HEK293T (cell line): ENCODE results near the gene DNLZ.

Experiments
- CTCF ChIA-PET: fragments of 350-600 bp; formaldehyde crosslinking; extraction: SDS; loops from one replicate; lab custom pipeline; 2021; ENCODE audit warnings: antibody characterized with exemption, inconsistent platforms; lab: Yijun Ruan, JAX
- POLR2A ChIA-PET: fragments of 350-600 bp; formaldehyde crosslinking; extraction: SDS; loops from one replicate; lab custom pipeline; 2020; ENCODE audit warnings: antibody characterized with exemption, inconsistent platforms; lab: Yijun Ruan, JAX
- DNase-seq: peaks from one replicate; pipeline ENCODE4 v3.0.0; 2012; ENCODE audit warnings: mixed read lengths; ENCODE audit errors: extremely low spot score
- ARNT ChIP-seq: fragments of 450-650 bp; IDR thresholded peaks from 2 replicates; pipeline ENCODE4 v1.6.1; 2017; ENCODE audit warnings: mild to moderate bottlenecking
- BHLHE40 ChIP-seq: fragments of 450-650 bp; IDR thresholded peaks from 2 replicates; pipeline ENCODE4 v1.6.1; 2016; ENCODE audit warnings: mild to moderate bottlenecking, moderate library complexity, borderline replicate concordance
- CTBP1 ChIP-seq: fragments of 450-650 bp; IDR thresholded peaks from 2 replicates; pipeline ENCODE4 v1.6.1; 2016; ENCODE audit warnings: borderline replicate concordance
- ELF4 ChIP-seq: fragments of 450-650 bp; IDR thresholded peaks from 2 replicates; pipeline ENCODE4 v1.6.1; 2017; ENCODE audit warnings: antibody characterized with exemption
- FOXA1 ChIP-seq: fragments of 450-650 bp; IDR thresholded peaks from 2 replicates; pipeline ENCODE4 v1.6.1; 2016; ENCODE audit warnings: mild to moderate bottlenecking
- FOXK2 ChIP-seq: fragments of 450-650 bp; IDR thresholded peaks from 2 replicates; pipeline ENCODE4 v1.6.1; 2016; ENCODE audit warnings: mild to moderate bottlenecking
- FOXM1 ChIP-seq: fragments of 450-650 bp; IDR thresholded peaks from 2 replicates; pipeline ENCODE4 v1.6.1; 2017; ENCODE audit warnings: mild to moderate bottlenecking, borderline replicate concordance
- HDGF ChIP-seq: fragments of 450-650 bp; IDR thresholded peaks from 2 replicates; pipeline ENCODE4 v1.6.1; 2017; ENCODE audit warnings: antibody characterized with exemption, borderline replicate concordance
- L3MBTL2 ChIP-seq: fragments of 450-650 bp; conservative IDR thresholded peaks from 2 replicates; pipeline ENCODE4 v1.6.1; 2016; ENCODE audit warnings: mild to moderate bottlenecking
- LEF1 ChIP-seq: fragments of 450-650 bp; IDR thresholded peaks from 2 replicates; pipeline ENCODE4 v1.6.1; 2017; ENCODE audit warnings: mild to moderate bottlenecking, borderline replicate concordance
- NFRKB ChIP-seq: fragments of 450-650 bp; IDR thresholded peaks from 2 replicates; pipeline ENCODE4 v1.6.1; 2016; ENCODE audit warnings: mild to moderate bottlenecking, moderate library complexity
- SP1 ChIP-seq: fragments of 450-650 bp; IDR thresholded peaks from 2 replicates; pipeline ENCODE4 v1.6.1; 2017
- SUZ12 ChIP-seq: fragments of 450-650 bp; IDR thresholded peaks from 2 replicates; pipeline ENCODE4 v1.6.1; 2016; ENCODE audit warnings: mild to moderate bottlenecking
- TARDBP ChIP-seq: fragments of 450-650 bp; IDR thresholded peaks from 2 replicates; pipeline ENCODE4 v1.6.1; 2016
- ZNF384 ChIP-seq: fragments of 450-650 bp; IDR thresholded peaks from 2 replicates; pipeline ENCODE4 v1.6.1; 2016
- TF ChIP-seq, protein P1 (sequence below): fragments of 450-650 bp; IDR thresholded peaks from 2 replicates; pipeline ENCODE4 v1.6.1; 2016

DNLZ gene

DNA sequence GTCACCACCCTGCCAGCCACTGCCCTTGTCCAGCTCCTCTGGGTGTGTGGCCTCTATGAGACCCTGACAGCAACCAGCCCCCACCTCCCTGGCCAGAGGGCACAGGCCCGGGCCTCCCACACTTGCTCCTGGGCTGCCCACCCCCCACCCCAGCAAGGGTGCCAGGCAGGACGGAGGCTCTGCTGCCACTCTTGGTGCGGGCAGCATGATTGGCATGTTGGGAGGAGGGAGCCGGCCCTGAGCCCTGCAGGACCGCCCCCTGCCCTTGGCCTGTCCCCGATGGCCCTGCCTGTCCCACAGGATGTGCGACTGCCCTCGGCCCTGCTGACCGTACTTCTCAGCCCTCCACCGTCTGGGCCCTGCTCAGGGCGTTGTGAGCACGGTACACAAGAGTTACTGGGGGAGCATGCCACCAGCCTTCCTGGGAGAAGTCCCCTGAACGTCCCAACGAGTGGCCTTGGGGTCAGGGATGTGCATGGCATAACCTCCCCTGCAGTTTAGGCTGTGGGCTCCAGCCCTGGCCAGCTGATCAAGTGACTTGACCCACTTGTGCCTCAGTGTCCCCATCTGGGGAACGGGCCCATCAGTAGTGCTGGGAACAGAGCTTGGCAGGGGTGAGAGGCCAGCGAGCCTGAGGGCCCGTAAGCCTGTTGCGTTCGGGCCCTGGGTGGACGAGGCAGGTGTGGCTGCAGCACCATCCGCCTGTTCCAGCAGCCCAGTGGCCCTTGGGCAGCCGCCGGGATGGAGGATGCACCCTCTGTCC lies 20.2 kb downstream of the DNLZ start:
- ChIA-PET CTCF (no interaction called here), POLR2A (no interaction called here)
- no peak for DNase-seq
- TF ChIP-seq, protein P1, sequence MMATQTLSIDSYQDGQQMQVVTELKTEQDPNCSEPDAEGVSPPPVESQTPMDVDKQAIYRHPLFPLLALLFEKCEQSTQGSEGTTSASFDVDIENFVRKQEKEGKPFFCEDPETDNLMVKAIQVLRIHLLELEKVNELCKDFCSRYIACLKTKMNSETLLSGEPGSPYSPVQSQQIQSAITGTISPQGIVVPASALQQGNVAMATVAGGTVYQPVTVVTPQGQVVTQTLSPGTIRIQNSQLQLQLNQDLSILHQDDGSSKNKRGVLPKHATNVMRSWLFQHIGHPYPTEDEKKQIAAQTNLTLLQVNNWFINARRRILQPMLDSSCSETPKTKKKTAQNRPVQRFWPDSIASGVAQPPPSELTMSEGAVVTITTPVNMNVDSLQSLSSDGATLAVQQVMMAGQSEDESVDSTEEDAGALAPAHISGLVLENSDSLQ, result no peak
- no peak for TF ChIP-seq ZNF384
- TF ChIP-seq SUZ12, result no peak
- TF ChIP-seq LEF1, result no peak

DNA sequence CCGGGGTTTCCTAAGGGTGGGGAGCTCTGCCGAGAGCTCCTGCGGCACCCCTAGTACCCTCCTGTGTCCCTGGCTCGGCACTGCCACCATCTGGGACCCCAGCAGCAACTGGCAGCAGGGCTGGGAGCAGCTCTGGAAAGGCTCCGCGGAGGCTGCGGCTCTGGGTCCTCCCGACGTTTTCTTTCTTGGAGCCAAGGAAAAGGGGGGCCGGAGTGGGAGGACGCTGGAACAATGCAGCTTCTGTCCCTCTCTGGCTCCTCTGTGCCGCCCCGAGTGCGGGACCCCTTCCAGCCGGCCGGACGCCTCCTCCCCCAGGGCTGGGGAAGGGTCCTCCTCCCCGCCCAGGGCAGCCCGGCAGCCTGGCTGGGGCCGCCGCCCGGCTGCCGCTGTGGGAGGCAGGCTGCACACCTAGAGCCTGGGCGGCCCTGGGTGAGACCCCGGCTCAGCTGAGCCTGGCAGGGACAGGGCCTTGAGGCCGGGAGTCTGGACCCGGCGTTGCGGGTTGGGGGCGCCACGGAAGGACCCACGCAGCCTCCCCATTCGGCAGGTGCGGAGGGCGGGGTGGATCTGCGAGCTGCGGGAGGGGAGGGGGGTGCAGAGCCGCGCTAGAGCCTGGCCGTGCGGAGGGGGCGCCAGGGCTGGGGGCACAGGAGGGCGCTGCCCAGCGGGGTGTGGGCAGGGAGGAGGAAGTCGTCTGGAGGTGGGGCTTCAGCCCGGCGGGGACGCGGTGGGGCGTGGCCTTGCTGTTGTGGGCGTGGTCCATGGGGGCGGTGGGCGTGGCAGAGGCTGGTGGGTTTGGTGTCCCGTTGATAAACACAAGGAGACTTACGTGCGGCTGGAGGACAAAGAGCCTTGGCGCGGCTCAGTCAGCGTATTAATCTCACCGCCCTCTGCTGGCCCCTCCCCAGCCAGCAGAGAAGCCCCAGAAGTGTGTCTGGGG lies 21.1 kb downstream of the DNLZ start:
- CTCF ChIA-PET, result no interaction called here
- peak; percentile 89 for DNase-seq
- TF ChIP-seq HDGF (no peak), SP1 (no peak), ZNF384 (no peak), FOXK2 (no peak), ARNT (no peak), SUZ12 (no peak), L3MBTL2 (no peak), TARDBP (no peak), CTBP1 (no peak), NFRKB (no peak), FOXA1 (no peak), ELF4 (no peak), FOXM1 (no peak), LEF1 (no peak), BHLHE40 (no peak)
- TF ChIP-seq, protein P1, result no peak
- POLR2A ChIA-PET, result no interaction called here

DNA sequence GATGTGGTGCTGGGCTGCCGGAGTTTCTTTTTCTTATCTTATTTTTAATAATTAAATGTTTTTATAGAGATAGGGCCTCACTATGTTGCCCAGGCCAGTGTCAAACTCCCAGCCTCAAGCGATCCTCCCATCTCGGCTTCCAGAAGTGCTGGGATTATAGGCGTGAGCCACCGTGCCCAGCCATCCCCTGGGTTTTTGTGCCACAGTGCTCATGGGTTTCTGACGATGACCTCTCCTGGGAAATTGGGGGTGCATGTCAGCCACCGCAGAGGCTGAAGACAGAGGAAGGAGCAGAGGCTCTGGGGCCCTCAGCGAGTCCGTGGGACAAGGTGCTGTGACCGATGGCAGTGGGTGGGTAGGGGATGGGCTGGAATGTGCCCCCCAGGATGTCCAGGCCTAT lies 21.8 kb downstream of the DNLZ start:
- DNase-seq, result no peak
- TF ChIP-seq, protein P1, result no peak
- ChIA-PET CTCF (no interaction called here), POLR2A (no interaction called here)

DNA sequence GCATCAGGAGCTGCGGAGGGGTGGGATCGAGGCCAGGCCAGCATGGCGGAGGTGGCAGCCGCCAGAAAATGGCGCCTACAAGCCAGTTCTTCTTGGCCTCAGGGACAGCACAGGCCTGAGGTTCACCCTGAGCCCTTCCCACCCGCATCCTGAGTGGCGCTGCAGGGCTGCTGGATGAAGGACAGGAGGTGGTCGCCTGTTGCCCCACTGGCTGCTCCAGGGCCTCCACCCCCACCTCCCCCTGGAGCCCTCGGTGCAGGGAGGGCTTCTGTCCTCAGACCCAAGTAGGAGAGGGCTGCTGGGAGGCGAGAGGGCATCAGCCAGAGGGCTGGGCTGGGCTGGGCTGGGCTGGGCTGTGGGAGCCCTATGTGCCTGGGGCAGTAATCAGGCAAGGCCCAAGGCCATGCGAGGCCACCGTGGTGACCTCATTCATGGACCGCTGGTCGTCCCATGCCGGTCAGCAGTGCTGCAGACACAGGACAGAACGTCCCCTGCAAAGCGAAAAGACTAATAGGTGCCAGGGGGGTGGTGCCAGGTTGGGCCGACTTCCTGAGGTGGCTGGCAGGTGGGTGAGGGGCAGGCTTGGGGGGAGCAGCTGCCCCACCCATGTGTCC lies 22.4 kb downstream of the DNLZ start:
- TF ChIP-seq, protein P1, result no peak
- no peak for TF ChIP-seq FOXK2
- TF ChIP-seq TARDBP, result no peak
- TF ChIP-seq FOXA1, result no peak
- TF ChIP-seq ELF4, result no peak
- no peak for TF ChIP-seq BHLHE40
- no peak for TF ChIP-seq CTBP1
- TF ChIP-seq ARNT, result no peak
- TF ChIP-seq ZNF384, result no peak
- TF ChIP-seq NFRKB, result no peak
- no peak for TF ChIP-seq LEF1
- CTCF ChIA-PET, result interaction anchor here (1.0 kb wide), 1 partner anchor 13 kb away, joined by 3 read pairs; no protein-coding TSS in a partner anchor
- DNase-seq, result no peak
- POLR2A ChIA-PET, result interaction anchor here (1.0 to 1.1 kb wide), 2 partner anchors 22 to 23 kb away, joined by 3 read pairs; partner anchors contain the start of gene DNLZ

DNA sequence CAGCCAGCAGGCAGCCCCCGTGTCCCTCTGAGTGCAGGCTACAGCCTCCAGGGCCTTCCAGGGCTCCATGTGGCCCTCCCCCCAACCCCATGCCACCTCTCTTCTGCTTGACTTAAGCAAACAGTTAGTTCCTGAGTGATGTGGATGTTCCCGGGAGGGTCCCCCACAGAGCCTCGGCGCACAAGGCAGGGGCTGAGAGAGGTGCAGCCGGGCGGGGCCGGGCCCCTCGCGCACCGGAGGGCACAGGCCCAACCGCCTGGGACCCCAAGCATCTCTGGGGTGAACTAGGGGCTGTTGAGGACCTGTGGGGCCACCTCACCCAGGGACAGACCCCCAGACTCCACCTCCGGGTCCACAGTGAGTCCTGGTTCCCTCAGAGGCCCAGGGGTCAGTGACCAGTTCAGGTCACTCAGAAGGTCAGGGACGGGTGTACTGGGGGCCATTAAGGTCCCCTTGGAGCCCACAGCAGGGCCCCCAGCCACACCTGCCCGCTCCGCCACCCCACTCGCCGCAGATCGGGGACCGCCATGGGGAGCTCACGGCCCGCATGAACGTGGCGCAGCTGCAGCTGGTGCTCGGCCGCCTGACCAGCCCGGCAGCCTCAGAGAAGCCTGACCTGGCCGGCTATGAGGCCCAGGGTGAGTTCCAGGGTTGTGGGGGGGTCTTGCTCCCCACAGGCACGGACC lies 23.0 kb downstream of the DNLZ start:
- TF ChIP-seq TARDBP, result no peak
- TF ChIP-seq, protein P1, result no peak
- no peak for TF ChIP-seq HDGF
- no peak for TF ChIP-seq BHLHE40
- TF ChIP-seq SP1, result no peak
- TF ChIP-seq LEF1, result no peak
- TF ChIP-seq SUZ12, result no peak
- no peak for TF ChIP-seq CTBP1
- no peak for TF ChIP-seq ARNT
- no peak for TF ChIP-seq NFRKB
- no peak for TF ChIP-seq L3MBTL2
- TF ChIP-seq FOXK2, result no peak
- TF ChIP-seq FOXA1, result no peak
- TF ChIP-seq FOXM1, result no peak
- TF ChIP-seq ZNF384, result no peak
- no peak for TF ChIP-seq ELF4
- CTCF ChIA-PET, result interaction anchor here (1.0 kb wide), 1 partner anchor 13 kb away, joined by 3 read pairs; no protein-coding TSS in a partner anchor
- DNase-seq, result no peak
- POLR2A ChIA-PET, result interaction anchor here (1.0 to 1.1 kb wide), 2 partner anchors 22 to 23 kb away, joined by 3 read pairs; partner anchors contain the start of gene DNLZ
